ENCODE results near the gene RNF144B. TPM values are rescaled to one million over a fixed set of nuclear protein-coding genes. Genes with fewer than 3 reads are reported as not detected.
"Not testable (repeated sequence)": the region's sequence is repeated elsewhere in the genome, so short reads cannot be mapped to it uniquely, and the experiment has no call there.

Gene RNF144B
- total and polyA plus RNA-seq, 2 donors, result 6.1 to 24.1 TPM

DNA sequence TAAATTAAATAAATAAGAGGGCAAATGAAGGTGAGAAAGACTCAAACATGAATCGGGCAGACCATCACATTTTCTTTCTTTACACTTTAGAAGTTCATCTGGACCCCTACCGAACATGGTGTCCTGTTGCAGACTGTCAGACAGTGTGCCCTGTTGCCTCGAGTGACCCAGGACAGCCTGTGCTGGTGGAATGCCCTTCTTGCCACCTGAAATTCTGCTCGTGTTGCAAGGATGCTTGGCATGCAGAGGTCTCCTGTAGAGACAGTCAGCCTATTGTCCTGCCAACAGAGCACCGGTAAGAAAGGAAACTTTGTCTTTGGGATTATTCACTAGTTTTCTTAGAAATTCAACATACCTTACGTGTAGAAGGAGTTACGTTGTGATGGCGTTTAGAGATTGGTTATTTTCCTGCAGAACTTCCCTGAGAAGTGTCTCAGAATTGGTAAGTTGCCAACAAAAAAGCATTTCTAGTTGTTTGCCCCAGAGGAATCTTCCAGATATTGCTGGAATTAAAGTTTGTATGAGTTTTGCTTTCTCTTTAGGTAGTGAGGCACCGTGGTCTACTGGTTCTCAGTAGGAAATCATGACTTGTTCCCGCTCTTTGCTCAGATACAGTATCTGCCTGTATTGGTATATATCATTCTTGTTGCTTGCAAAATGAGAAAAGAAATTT is 70.1 kb downstream of the RNF144B start:
- 83% methylated on average over 10 of the region's 10 CpGs for WGBS
- Histone ChIP-seq H3K36me3 (ENCODE audit: control insufficient read depth in 2 of 2, insufficient read depth in 2 of 2, low read length in 1 of 2) (peaks cover 0 to 4% of the 10 kb centered on the region in 2 donors), H3K4me3 (ENCODE audit: low read length in 2 of 2) (no peak overlapping the region), H3K9me3 (ENCODE audit: control insufficient read depth in 2 of 2, insufficient read depth in 1 of 2, low read length in 1 of 2) (peaks cover 0 to 3% of the 10 kb centered on the region in 2 donors), H3K4me1 (ENCODE audit: control insufficient read depth in 2 of 2, insufficient read depth in 2 of 2, low read length in 2 of 2) (no peaks in the 10 kb centered on the region), H3K27me3 (ENCODE audit: control insufficient read depth in 2 of 2, insufficient read depth in 1 of 2, low read length in 1 of 2) (no peaks in the 10 kb centered on the region), H3K27ac (ENCODE audit: low read depth in 1 of 2, low read length in 1 of 2) (no peak overlapping the region)
- no peak for DNase-seq (ENCODE audit: low read depth in 6 of 9, low spot score in 9 of 9)

DNA sequence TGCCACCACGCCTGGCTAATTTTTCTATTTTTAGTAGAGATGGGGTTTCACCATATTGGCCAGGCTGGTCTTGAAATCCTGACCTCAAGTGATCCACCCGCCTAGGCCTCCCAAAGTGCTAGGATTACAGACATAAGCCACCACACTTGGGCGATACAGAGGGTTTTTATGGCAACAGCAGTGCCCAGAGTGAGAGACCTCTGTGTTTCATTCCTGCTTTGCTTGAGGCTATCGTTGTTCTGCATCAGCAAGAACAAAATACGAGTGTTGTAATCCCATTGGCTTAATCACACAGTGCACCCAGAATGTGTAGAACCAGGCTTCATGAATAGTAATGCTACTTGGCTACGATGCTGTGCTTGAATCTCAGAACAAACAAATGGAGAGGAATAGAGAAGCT is 70.9 kb downstream of the RNF144B start:
- not testable (repeated sequence) for H3K9me3 ChIP-seq (ENCODE audit: control insufficient read depth in 2 of 2, insufficient read depth in 1 of 2, low read length in 1 of 2); H3K36me3 ChIP-seq (ENCODE audit: control insufficient read depth in 2 of 2, insufficient read depth in 2 of 2, low read length in 1 of 2)

DNA sequence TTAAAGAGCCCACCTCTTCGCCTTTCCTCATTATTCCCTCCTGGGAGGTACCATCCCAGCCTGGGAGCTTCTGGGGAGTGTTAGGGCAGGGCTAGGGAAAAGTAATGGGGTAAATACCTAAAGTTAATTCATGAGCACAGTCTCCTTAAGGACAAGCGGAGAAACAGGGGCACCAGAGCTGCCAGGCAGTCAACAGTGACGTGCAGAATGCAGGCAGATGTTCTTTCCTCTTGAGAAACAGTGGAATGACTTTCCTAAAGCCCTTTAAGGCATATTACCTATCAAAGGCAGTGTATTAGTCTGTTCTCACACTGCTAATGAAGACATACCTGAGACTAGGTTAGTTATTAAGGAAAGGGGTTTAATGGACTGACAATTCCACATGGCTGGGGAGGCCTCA is 76.3 kb downstream of the RNF144B start:
- no peak overlapping the region for H3K27ac ChIP-seq (ENCODE audit: low read depth in 1 of 2, low read length in 1 of 2)
- DNase-seq (ENCODE audit: low read depth in 6 of 9, low spot score in 9 of 9), result no peak
- no peaks in the 10 kb centered on the region for H3K4me1 ChIP-seq (ENCODE audit: control insufficient read depth in 2 of 2, insufficient read depth in 2 of 2, low read length in 2 of 2)
- H3K9me3 ChIP-seq (ENCODE audit: control insufficient read depth in 2 of 2, insufficient read depth in 1 of 2, low read length in 1 of 2), result peaks cover 0 to 3% of the 10 kb centered on the region in 2 donors
- H3K4me3 ChIP-seq (ENCODE audit: low read length in 2 of 2), result no peak overlapping the region
- peaks cover 4 to 9% of the 10 kb centered on the region in 2 donors for H3K36me3 ChIP-seq (ENCODE audit: control insufficient read depth in 2 of 2, insufficient read depth in 2 of 2, low read length in 1 of 2)
- 97% methylated on average over 3 of the region's 3 CpGs for WGBS
- H3K27me3 ChIP-seq (ENCODE audit: control insufficient read depth in 2 of 2, insufficient read depth in 1 of 2, low read length in 1 of 2), result no peaks in the 10 kb centered on the region

More for the DNA sequence above, 70.9 kb downstream of the RNF144B start:
- H3K27ac ChIP-seq (ENCODE audit: low read depth in 1 of 2, low read length in 1 of 2); DNase-seq (ENCODE audit: low read depth in 6 of 9, low spot score in 9 of 9); H3K27me3 ChIP-seq (ENCODE audit: control insufficient read depth in 2 of 2, insufficient read depth in 1 of 2, low read length in 1 of 2); H3K4me1 ChIP-seq (ENCODE audit: control insufficient read depth in 2 of 2, insufficient read depth in 2 of 2, low read length in 2 of 2); H3K4me3 ChIP-seq (ENCODE audit: low read length in 2 of 2): not testable (repeated sequence)
- WGBS, result 96% methylated on average over 6 of the region's 6 CpGs

- peaks cover 4 to 7% of the 10 kb centered on the region in 2 donors for H3K36me3 ChIP-seq (ENCODE audit: control insufficient read depth in 2 of 2, insufficient read depth in 2 of 2, low read length in 1 of 2)
These were observed 77.0 kb downstream of the RNF144B start for GRCh38 chr6:18464176-18464575.

GRCh38 chr6:18465410-18466154 is 78.4 kb downstream of the RNF144B start:
- no peaks in the 10 kb centered on the region for H3K9me3 ChIP-seq (ENCODE audit: control insufficient read depth in 2 of 2, insufficient read depth in 1 of 2, low read length in 1 of 2)
- 98% methylated on average over 5 of the region's 5 CpGs for WGBS
- no peaks in the 10 kb centered on the region for H3K27me3 ChIP-seq (ENCODE audit: control insufficient read depth in 2 of 2, insufficient read depth in 1 of 2, low read length in 1 of 2)
- H3K4me1 ChIP-seq (ENCODE audit: control insufficient read depth in 2 of 2, insufficient read depth in 2 of 2, low read length in 2 of 2), result no peaks in the 10 kb centered on the region
- H3K27ac ChIP-seq (ENCODE audit: low read depth in 1 of 2, low read length in 1 of 2), result no peak overlapping the region
- no peak overlapping the region for H3K4me3 ChIP-seq (ENCODE audit: low read length in 2 of 2)
- DNase-seq (ENCODE audit: low read depth in 6 of 9, low spot score in 9 of 9), result no peak
- H3K36me3 ChIP-seq (ENCODE audit: control insufficient read depth in 2 of 2, insufficient read depth in 2 of 2, low read length in 1 of 2), result peaks cover 4 to 7% of the 10 kb centered on the region in 2 donors

More at GRCh38 chr6:18464176-18464575, 77.0 kb downstream of the RNF144B start:
- no peaks in the 10 kb centered on the region for H3K27me3 ChIP-seq (ENCODE audit: control insufficient read depth in 2 of 2, insufficient read depth in 1 of 2, low read length in 1 of 2)
- DNase-seq (ENCODE audit: low read depth in 6 of 9, low spot score in 9 of 9), result no peak
- H3K4me1 ChIP-seq (ENCODE audit: control insufficient read depth in 2 of 2, insufficient read depth in 2 of 2, low read length in 2 of 2), result no peaks in the 10 kb centered on the region
- over 99% methylated on average over 2 of the region's 2 CpGs for WGBS
- H3K4me3 ChIP-seq (ENCODE audit: low read length in 2 of 2), result no peak overlapping the region
- H3K27ac ChIP-seq (ENCODE audit: low read depth in 1 of 2, low read length in 1 of 2), result no peak overlapping the region
- peaks cover 0 to 3% of the 10 kb centered on the region in 2 donors for H3K9me3 ChIP-seq (ENCODE audit: control insufficient read depth in 2 of 2, insufficient read depth in 1 of 2, low read length in 1 of 2)

- Histone ChIP-seq H3K4me1 (ENCODE audit: control insufficient read depth in 2 of 2, insufficient read depth in 2 of 2, low read length in 2 of 2) (no peaks in the 10 kb centered on the region), H3K36me3 (ENCODE audit: control insufficient read depth in 2 of 2, insufficient read depth in 2 of 2, low read length in 1 of 2) (peaks cover 4 to 7% of the 10 kb centered on the region in 2 donors), H3K27me3 (ENCODE audit: control insufficient read depth in 2 of 2, insufficient read depth in 1 of 2, low read length in 1 of 2) (no peaks in the 10 kb centered on the region), H3K4me3 (ENCODE audit: low read length in 2 of 2) (no peak overlapping the region), H3K9me3 (ENCODE audit: control insufficient read depth in 2 of 2, insufficient read depth in 1 of 2, low read length in 1 of 2) (no peaks in the 10 kb centered on the region), H3K27ac (ENCODE audit: low read depth in 1 of 2, low read length in 1 of 2) (no peak overlapping the region)
- WGBS, result 79% methylated on average over 5 of the region's 5 CpGs
- DNase-seq (ENCODE audit: low read depth in 6 of 9, low spot score in 9 of 9), result no peak
These were observed 80.8 kb downstream of the RNF144B start for GRCh38 chr6:18467741-18468502.

DNA sequence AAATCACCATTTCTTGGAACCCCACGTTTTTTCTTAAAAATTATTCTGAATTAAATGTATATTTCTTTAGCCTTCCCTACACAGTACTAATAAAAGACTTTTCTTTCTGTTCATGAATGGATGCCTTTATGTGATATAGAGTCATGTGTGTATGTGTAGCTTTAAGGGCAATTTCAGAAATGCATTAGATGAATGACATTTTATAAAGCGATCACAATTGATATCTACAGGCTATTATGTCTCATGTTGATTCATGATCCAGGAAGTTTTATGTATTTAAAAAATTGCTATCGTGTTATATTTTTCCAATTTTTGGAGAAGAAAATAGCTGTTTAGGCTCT is 81.3 kb downstream of the RNF144B start:
- no peaks in the 10 kb centered on the region for H3K9me3 ChIP-seq (ENCODE audit: control insufficient read depth in 2 of 2, insufficient read depth in 1 of 2, low read length in 1 of 2)
- H3K27ac ChIP-seq (ENCODE audit: low read depth in 1 of 2, low read length in 1 of 2), result no peak overlapping the region
- no peak overlapping the region for H3K4me3 ChIP-seq (ENCODE audit: low read length in 2 of 2)
- WGBS, result 98% methylated on average over 3 of the region's 3 CpGs
- H3K27me3 ChIP-seq (ENCODE audit: control insufficient read depth in 2 of 2, insufficient read depth in 1 of 2, low read length in 1 of 2), result no peaks in the 10 kb centered on the region
- peaks cover 4 to 7% of the 10 kb centered on the region in 2 donors for H3K36me3 ChIP-seq (ENCODE audit: control insufficient read depth in 2 of 2, insufficient read depth in 2 of 2, low read length in 1 of 2)
- no peaks in the 10 kb centered on the region for H3K4me1 ChIP-seq (ENCODE audit: control insufficient read depth in 2 of 2, insufficient read depth in 2 of 2, low read length in 2 of 2)
- no peak for DNase-seq (ENCODE audit: low read depth in 6 of 9, low spot score in 9 of 9)

DNA sequence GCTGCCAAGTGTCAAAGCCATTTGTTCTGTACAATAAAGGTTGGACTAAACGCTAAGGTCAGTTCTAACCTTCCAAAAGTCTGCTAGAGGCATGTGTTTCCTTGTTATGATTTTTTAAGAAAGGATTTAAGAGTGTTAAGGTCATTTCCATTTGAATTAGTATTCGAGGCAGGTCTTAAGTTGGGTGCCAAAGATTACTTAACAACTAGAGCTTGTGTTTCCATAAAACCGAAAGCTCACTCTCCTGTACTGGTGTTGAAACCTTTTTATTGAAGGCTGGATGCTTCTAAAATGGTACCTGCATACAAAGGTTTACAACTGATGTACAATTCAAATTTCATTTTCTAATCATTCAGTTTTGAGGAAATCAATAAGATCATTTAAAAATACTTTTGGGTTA is 82.4 kb downstream of the RNF144B start:
- H3K4me1 ChIP-seq (ENCODE audit: control insufficient read depth in 2 of 2, insufficient read depth in 2 of 2, low read length in 2 of 2), result no peaks in the 10 kb centered on the region
- no peak overlapping the region for H3K27ac ChIP-seq (ENCODE audit: low read depth in 1 of 2, low read length in 1 of 2)
- no peak for DNase-seq (ENCODE audit: low read depth in 6 of 9, low spot score in 9 of 9)
- no peaks in the 10 kb centered on the region for H3K27me3 ChIP-seq (ENCODE audit: control insufficient read depth in 2 of 2, insufficient read depth in 1 of 2, low read length in 1 of 2)
- no peaks in the 10 kb centered on the region for H3K9me3 ChIP-seq (ENCODE audit: control insufficient read depth in 2 of 2, insufficient read depth in 1 of 2, low read length in 1 of 2)
- 95% methylated on average over 3 of the region's 3 CpGs for WGBS
- H3K4me3 ChIP-seq (ENCODE audit: low read length in 2 of 2), result no peak overlapping the region
- peaks cover 4 to 7% of the 10 kb centered on the region in 2 donors for H3K36me3 ChIP-seq (ENCODE audit: control insufficient read depth in 2 of 2, insufficient read depth in 2 of 2, low read length in 1 of 2)
